ENCODE data around the gene ZNF155.
"Not testable (repeated sequence)": the region's sequence is repeated elsewhere in the genome, so short reads cannot be mapped to it uniquely, and the experiment has no call there.

The ZNF155 gene

GRCh38 chr19:43983912-43984686 lies at the start of gene ZNF155:
TSS of gene ZNF155 (plus strand) at chr19:43984188. CDS start at chr19:43988544, 4,356 bp downstream.
- peak; percentile 99 for DNase-seq

GRCh38 chr19:43934985-43935708 lies 48.8 kb upstream of the ZNF155 start, which contains the start of gene ZNF45:
TSS of gene ZNF45 (minus strand) at chr19:43935282. CDS start at chr19:43922185, 13,097 bp downstream.
- DNase-seq = peak; percentile 95

DNA sequence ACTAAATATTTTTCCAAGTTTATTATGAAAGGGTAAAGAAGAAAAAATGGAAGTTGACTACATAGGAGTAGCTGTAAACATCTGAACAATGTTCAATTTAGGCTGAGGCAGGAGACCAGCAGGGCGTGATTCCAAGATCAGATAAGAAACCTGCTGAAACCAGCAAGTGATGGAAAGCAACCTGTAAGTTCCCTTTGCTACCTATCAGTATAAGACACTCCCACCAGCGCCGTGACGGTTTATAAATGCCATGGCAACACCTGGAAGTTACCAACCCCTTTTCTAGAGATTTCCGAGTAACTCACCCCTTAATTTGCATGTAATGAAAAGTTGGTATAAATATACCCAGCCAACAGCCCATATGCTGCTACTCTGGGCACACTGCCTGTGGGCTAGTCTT lies 47.8 kb upstream of the ZNF155 start:
- DNase-seq = peak; percentile 22

- no peak for DNase-seq
Observed at GRCh38 chr19:43939557-43940260, 44.3 kb upstream of the ZNF155 start.

GRCh38 chr19:43940719-43941118 lies 43.3 kb upstream of the ZNF155 start:
- no peak for DNase-seq

DNA sequence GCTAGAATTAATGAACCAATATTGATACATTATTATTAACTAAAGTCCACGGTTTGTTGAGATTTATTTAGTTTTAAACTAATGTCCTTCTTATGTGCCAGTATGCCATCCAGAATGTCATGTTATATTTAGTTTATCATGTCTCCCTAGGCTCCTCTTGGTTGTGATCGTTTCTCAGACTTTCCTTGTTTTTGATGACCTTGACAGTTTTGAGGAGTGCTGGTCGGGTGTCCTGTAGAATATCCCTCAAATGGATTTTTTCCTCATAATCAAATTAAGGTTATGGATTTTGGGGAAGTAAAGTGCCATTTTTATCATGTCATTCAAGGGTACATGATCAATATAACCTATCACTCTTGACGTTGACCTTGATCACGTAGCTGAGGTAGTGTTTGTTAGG lies 42.8 kb upstream of the ZNF155 start:
- DNase-seq = no peak

DNA sequence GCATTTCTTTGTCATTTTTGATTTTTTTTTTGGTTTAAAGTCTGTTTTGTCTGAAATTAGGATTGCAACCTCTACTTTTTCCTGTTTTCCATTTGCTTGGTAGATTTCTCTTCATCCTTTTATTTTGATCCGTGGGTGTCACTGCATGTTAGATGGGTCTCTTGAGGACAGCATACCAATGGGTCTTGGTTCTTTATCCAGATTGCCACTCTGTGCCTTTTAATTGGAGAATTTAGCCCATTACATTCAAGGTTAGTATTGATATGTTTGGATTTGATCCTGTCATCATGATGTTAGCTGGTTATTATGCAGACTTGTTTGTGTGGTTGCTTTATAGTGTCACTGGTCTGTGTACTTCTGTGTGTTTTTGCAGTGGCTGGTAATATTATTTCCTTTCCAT lies 36.6 kb upstream of the ZNF155 start:
- DNase-seq = not testable (repeated sequence)

GRCh38 chr19:43949803-43950202 lies 34.2 kb upstream of the ZNF155 start:
- not testable (repeated sequence) for DNase-seq

GRCh38 chr19:43950834-43951645 lies 32.9 kb upstream of the ZNF155 start, which contains the start of gene ZNF221:
TSS of gene ZNF221 (plus strand) at chr19:43951228. CDS start at chr19:43962727, 11,499 bp downstream.
- DNase-seq = peak; percentile 96

DNA sequence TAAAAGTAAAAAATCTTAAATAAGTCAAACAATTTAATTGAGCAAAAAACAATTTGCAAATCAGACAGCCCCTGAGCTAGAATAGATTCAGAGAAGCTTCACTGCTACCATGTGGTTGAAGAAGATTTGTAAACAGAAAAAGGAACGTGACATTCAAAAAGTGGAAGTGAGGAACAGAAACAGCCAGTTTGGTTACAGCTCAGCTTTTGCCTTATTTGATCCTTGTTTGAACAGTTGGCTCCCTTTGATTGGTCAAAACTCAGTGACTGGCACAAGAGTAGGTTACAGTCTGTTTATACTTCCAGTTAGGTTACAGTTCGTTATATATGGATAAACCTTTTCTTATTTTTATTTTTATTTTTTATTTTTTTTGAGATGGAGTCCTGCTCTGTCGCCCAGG lies 27.2 kb upstream of the ZNF155 start:
- DNase-seq = no peak

DNA sequence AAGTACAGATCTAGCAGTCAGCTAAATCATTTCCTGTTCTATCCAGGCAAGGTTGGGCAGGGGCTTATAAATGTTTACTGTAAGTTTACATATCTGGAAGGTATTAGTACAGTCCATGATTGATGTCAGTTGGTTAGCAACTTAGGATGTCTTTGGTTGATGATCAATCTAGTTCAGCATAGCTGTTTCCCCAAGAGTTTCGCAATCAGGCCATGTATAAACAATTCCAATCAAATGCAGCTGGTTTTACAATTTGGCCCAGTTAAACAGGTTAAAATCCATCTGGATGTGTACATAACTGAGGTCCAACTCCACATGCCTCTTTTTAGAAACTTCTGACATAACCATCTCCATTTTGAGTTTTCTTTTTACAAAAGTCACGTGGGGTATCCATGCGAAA lies 26.1 kb upstream of the ZNF155 start:
- DNase-seq = no peak

DNA sequence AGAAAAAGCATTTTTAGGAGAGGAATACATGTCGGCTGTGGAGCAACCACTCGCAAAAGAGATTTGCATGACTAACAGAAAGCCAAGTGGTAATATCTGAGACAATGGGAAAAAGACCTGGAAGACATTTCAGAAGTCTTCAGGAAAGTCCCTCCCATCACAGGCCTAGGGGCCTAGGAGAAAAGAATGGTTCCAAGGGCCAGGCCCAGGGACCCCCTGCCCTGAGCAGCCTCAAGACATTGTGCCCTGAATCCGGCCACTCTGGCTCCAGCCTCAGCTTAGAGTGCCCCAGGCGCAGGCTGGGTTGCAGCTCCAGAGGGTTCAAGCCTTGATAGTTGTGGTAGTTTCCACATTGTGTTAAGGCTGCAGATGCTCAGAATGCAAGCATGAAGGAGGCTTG lies 23.6 kb upstream of the ZNF155 start:
- DNase-seq = no peak

GRCh38 chr19:43966079-43966694 lies 17.8 kb upstream of the ZNF155 start:
- DNase-seq = no peak

DNA sequence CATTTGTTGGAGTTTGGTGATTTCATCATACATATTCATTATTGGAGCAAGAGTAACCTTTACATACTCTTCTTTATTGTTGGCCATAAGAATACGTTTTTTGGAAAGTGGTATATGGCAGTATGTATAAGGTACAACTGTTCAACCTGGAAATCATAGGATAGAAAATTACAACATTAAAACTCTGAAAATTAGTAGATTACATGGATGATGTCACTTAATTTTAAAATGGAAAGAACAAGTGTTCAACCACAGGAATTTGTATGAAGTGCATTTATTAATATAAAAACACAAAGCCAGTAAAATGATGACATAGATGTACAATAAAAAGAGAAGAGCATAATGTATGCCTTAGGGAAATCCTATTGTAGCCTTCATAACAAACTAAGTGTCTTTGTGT lies 7.3 kb upstream of the ZNF155 start:
- DNase-seq = no peak

DNA sequence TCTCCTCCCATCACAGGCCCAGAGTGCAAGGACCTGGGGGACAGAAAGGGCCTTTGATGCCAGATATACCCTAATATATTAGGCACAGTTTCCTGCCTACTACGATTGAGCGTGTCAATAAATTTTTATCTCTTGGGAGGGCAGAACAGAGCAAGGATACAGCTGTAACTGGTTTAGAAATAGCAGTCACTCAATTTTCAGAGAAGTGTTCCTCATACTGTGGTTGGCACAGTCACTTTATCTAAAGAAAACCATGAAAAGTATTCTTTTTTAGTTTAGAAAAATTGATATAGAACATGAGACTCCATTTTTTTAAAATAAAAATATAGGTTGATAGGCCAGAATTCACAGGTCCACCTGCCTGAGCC lies 460 bp upstream of the ZNF155 start:
- peak; percentile 36 for DNase-seq

- DNase-seq = peak; percentile 68
Observed at GRCh38 chr19:43984687-43985000, 656 bp downstream of the ZNF155 start.

- no peak for DNase-seq
Observed at GRCh38 chr19:43997631-43998290, 13.8 kb downstream of the ZNF155 start.

DNA sequence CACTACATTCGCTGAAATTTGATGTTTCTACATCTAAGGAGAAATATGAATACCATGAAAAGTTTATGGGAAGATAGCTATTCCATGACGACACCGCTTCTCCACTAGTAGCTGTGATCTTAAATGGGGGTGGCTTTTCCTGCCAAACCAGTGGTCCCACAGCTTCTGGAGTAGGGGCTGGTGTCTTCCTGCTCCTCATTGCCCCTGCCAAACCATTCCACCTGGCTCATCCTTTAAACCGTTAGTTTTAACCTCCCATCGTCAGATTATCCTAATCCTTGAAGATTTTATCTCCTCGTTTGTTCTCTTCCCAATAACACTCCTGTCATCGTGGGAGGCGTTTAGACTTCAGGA lies 18.2 kb downstream of the ZNF155 start:
- no peak for DNase-seq

DNA sequence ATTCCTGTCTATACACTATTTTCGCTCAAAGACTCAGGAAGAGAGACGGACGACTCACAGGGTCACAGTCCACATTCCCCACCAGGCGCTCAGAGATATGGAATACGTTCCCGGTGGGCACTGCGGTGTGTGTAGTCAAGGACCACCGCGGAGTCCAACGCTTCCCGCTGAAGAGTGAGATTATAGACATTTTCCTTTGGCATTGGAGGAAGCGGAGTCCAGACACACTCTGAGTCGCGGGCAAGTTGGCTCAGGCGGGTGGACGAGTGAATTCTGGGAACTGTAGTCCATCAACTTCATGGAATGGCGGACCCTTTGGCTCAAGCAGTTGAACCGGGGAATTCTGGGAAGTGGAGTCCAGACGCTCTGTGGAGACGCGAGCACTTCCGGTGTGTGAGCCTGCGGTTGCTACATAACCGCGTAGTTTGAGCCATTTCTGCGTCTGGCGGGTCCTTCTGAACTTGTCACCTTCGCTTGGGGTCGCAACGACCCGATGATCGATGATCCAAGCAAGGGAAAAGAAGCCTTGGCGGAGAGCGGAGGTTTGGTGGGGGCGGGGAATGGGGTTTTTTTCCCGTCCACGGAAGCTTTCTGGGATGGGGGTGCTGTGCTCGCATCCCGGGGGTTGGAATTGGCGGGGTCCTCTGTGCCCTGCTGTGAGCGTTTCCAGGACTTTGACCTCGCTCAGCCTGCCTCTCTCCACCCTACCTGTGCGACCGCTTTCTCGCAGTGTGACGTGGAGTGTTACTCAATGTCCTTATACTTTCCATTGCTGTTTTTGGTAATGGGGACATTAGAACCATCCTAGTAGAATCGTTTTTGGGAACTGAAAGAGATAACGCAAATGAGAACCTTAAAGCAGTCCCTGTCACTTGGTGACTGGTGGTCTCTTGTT lies 18.8 kb downstream of the ZNF155 start, which contains the start of gene ZNF230:
Gene ZNF230, plus strand, starts transcription at position 392 of the 895 bp plus-strand sequence. CDS start 4,122 bp downstream, outside the sequence.
- DNase-seq = peak; percentile 96

DNA sequence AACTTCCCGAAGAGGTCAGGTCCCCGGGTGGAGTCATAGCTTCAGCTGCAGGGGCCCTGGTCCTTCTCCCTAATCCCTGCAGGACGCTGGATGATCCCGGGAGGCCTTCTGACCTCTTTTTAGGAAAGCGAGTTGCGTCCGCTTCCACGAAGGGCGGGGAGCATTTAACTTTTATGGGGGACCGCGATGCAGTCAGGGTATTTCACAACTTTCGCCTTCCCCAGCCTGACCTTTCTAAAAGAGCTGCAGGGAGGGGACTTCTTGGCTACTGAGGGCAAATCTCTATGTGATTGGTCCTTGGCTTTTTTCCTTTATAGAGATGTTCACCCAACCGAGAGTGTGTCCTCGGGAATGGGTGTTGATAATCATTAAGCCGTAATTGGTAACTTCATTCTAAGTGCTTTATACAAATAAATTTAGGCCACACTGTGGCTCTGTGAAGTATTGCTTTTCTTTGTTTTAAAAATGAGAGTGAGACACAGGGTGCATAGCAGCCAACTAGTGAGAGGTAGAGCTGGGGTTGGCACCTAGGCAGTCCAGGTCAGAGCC lies 19.5 kb downstream of the ZNF155 start:
- peak; percentile 41 for DNase-seq

Data from DMS53 (cell line).